Endothelial cell (in vitro differentiated cells): ENCODE data around the gene TRUB1. TPM values are rescaled to one million over a fixed set of nuclear protein-coding genes. Genes with fewer than 3 reads are reported as not detected.
A peak's percentile ranks its signal among the peaks of the same experiment; 100 is the strongest.

Source experiments
- DNase-seq: peaks from one replicate; pipeline ENCODE4 v3.0.0; 2021; ENCODE audit warnings: low spot score
- H3K27ac Mint-ChIP-seq: one replicate; pipeline ENCODE4 v1.8.0; 2021; ENCODE audit warnings: mixed read lengths, inconsistent platforms; ENCODE audit not compliant: unreplicated experiment
- H3K27me3 Mint-ChIP-seq: one replicate; pipeline ENCODE4 v1.8.0; 2021; ENCODE audit warnings: mild to moderate bottlenecking, moderate library complexity, mixed read lengths, inconsistent platforms; ENCODE audit not compliant: unreplicated experiment
- H3K36me3 Mint-ChIP-seq: one replicate; pipeline ENCODE4 v1.8.0; 2021; ENCODE audit warnings: mild to moderate bottlenecking, low read depth, mixed read lengths, inconsistent platforms; ENCODE audit not compliant: unreplicated experiment
- H3K4me1 Mint-ChIP-seq: one replicate; pipeline ENCODE4 v1.8.0; 2021; ENCODE audit warnings: mild to moderate bottlenecking, mixed read lengths, inconsistent platforms; ENCODE audit not compliant: unreplicated experiment
- H3K4me3 Mint-ChIP-seq: one replicate; pipeline ENCODE4 v1.8.0; 2021; ENCODE audit warnings: mild to moderate bottlenecking, mixed read lengths, inconsistent platforms; ENCODE audit not compliant: unreplicated experiment
- H3K9me3 Mint-ChIP-seq: one replicate; pipeline ENCODE4 v1.8.0; 2021; ENCODE audit warnings: mixed read lengths, inconsistent platforms; ENCODE audit not compliant: unreplicated experiment
- total RNA-seq: library from RNA; stranded (reverse); fragmentation: NEBNext Ultra II Directional; extraction: Animal tissue kit (Norgen Biotek cat#: 25700); gene quantifications from one replicate; pipeline ENCODE4 v1.2.1, GENCODE V29; 2021; ENCODE audit not compliant: unreplicated experiment
- TF ChIP-seq, protein P1 (sequence below): fragments of 200-600 bp; sonication (generic); IDR thresholded peaks from one replicate; pipeline ENCODE4 v1.5.0; 2021; ENCODE audit warnings: antibody characterized with exemption; ENCODE audit not compliant: unreplicated experiment

Gene TRUB1
- total RNA-seq, 1 donor from 2014 or later: 15.4 TPM

DNA sequence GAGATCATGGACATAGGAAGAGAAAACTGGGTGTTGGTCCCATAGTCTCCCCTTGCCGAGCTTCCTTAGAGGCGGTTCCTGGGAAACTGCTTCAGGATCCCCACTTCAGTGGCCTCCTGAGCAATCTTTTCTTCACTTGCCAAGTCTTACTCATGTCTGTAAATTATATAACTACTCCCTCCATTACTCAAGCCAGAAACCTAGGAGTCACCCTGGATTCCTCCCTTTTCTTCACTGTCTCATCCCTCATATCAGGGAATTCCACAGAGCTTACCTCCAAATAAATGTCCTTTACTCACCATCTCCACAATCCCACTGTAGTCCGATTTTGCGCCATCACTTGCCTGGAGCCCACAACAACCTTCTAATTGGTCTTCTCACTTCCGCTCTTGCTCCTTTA, 29.1 kb upstream of the TRUB1 start:
- H3K4me1 Mint-ChIP-seq: peaks cover 55% of the 10 kb centered on the region
- H3K4me3 Mint-ChIP-seq: no peak overlapping the region
- peaks cover 5% of the 10 kb centered on the region for H3K36me3 Mint-ChIP-seq
- peaks cover 4% of the 10 kb centered on the region for H3K9me3 Mint-ChIP-seq
- peaks cover 1% of the 10 kb centered on the region for H3K27me3 Mint-ChIP-seq
- no peak overlapping the region for H3K27ac Mint-ChIP-seq
- TF ChIP-seq, protein P1, sequence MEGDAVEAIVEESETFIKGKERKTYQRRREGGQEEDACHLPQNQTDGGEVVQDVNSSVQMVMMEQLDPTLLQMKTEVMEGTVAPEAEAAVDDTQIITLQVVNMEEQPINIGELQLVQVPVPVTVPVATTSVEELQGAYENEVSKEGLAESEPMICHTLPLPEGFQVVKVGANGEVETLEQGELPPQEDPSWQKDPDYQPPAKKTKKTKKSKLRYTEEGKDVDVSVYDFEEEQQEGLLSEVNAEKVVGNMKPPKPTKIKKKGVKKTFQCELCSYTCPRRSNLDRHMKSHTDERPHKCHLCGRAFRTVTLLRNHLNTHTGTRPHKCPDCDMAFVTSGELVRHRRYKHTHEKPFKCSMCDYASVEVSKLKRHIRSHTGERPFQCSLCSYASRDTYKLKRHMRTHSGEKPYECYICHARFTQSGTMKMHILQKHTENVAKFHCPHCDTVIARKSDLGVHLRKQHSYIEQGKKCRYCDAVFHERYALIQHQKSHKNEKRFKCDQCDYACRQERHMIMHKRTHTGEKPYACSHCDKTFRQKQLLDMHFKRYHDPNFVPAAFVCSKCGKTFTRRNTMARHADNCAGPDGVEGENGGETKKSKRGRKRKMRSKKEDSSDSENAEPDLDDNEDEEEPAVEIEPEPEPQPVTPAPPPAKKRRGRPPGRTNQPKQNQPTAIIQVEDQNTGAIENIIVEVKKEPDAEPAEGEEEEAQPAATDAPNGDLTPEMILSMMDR: no peak
- DNase-seq: no peak

DNA sequence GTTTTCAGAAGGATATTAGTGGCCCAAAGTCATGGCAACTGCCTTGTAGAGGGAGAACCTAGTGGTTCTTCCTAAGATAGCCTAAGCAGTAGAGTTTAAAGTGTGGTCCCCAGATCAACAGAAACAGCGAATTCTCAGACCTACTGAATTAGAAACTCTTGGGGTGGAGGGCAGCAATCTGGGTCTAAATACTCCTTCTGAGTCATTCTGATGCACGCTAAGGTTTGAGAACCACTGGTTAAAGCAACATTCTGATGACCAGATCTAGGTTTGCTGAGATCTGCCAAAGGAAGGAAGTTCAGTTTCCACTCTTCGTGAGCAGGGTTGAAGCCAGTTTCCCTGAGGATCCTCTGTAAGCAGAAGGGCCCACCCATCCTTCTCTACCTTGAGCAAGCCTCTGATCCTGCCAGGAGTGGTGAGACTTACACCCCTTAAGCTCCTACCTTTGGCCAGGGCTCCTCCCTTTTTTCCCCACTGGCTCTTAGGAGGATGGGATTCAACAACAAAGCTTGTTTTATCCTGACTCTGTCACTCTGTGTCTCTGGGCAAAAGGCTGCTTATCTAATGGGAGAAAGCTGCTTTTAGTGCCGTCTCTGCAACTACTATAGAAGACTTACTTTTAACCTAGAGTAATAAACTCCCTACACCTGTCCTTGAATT, 26.8 kb upstream of the TRUB1 start:
- DNase-seq: no peak
- Mint-ChIP-seq H3K4me3 (no peak overlapping the region), H3K4me1 (peaks cover 35% of the 10 kb centered on the region), H3K27ac (peak overlapping the region; percentile 36), H3K36me3 (peaks cover 5% of the 10 kb centered on the region), H3K9me3 (peaks cover 4% of the 10 kb centered on the region), H3K27me3 (peaks cover 1% of the 10 kb centered on the region)
- TF ChIP-seq, protein P1: no peak

DNA sequence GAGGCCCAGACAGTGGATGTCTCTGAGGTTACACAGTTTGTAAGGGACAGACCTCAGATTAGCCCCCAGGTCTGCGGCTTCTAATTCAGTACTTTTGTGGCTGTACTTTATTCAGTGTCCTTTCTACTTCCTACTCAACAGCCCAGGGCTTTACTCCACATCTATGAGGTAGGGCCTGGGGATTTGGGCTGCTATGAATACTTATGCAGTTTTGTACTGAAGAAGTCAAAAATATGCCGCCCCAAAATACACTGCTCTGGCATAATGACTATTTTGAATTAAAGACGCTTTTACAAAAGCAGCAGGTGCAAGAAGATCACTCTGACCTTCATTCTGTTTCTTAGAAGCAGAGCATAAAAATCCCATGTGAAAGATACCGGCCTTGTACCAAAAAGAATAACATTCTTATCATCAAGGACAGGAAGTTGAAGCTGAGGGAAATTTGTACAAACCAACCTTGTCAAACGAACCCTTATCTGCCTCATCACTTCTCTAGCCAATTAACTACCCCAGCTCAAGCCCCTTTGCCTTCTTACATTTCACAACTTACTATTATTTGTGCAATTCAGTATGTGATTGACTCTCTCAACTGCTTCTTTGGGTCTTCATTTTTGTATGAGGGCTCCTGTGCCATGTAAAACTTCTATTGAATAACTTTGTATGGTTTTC, 26.1 kb upstream of the TRUB1 start:
- peaks cover 1% of the 10 kb centered on the region for H3K27me3 Mint-ChIP-seq
- H3K4me1 Mint-ChIP-seq: peaks cover 27% of the 10 kb centered on the region
- peaks cover 5% of the 10 kb centered on the region for H3K36me3 Mint-ChIP-seq
- DNase-seq: no peak
- TF ChIP-seq, protein P1: no peak
- H3K27ac Mint-ChIP-seq: no peak overlapping the region
- H3K9me3 Mint-ChIP-seq: peaks cover 4% of the 10 kb centered on the region
- H3K4me3 Mint-ChIP-seq: no peak overlapping the region

DNA sequence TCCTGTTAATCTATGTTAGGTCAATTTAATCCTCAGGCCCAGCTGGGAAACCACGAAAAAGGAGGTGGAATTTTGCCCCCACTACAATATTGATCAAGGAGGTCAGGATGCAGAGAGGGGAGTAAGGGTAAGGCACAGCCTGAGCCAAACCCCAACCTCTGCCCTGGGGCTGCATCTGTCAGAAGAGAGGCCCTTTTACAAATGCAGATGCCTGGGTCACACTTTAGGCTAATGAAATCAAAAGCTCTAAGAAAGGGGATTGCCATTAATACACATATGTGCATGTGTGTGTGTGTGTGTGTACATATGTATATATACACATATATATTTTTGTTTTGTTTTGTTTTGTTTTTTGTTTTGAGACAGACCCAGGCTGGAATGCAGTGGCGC, 25.5 kb upstream of the TRUB1 start:
- peaks cover 1% of the 10 kb centered on the region for H3K27me3 Mint-ChIP-seq
- no peak overlapping the region for H3K27ac Mint-ChIP-seq
- TF ChIP-seq, protein P1: no peak
- DNase-seq: no peak
- H3K36me3 Mint-ChIP-seq: peaks cover 5% of the 10 kb centered on the region
- H3K9me3 Mint-ChIP-seq: peaks cover 4% of the 10 kb centered on the region
- H3K4me1 Mint-ChIP-seq: peaks cover 22% of the 10 kb centered on the region
- no peak overlapping the region for H3K4me3 Mint-ChIP-seq

DNA sequence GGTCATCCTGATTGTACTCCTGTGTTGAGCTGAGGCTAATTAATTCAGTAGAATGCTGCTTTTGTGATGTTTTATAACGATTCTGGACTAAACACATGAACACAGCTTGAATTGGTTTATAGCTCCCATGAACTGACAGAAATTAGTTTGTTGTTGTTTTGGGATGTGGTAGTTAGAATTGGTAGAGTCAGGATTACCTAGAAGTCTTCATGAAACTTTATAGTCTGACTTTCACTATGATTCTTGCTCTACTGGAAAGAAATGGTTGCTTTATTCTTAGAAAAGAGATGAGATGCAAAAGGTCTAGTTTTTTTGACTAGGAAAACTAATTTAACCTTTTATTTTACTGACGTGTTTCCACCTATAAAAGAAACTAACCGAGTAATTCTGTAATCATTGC, 23.4 kb upstream of the TRUB1 start:
- Mint-ChIP-seq H3K36me3 (peaks cover 2% of the 10 kb centered on the region), H3K27ac (no peak overlapping the region), H3K9me3 (peaks cover 2% of the 10 kb centered on the region), H3K27me3 (no peaks in the 10 kb centered on the region), H3K4me3 (no peak overlapping the region), H3K4me1 (peaks cover 19% of the 10 kb centered on the region)
- no peak for DNase-seq
- TF ChIP-seq, protein P1: no peak
